Cardiac muscle cell (in vitro differentiated cells and primary cell): ENCODE measurements around the gene OR8B3. TPM values are rescaled to one million over a fixed set of nuclear protein-coding genes. Genes with fewer than 3 reads are reported as not detected.

Source experiments
- DNase-seq, 2 donors: peaks; one replicate each; pipeline versions ENCODE4 v3.0.0 to v3.0.0-alpha.2; 2010 to 2017; ENCODE audit warnings: low read depth in 1 of 2, low spot score in 1 of 2
- H3K27ac ChIP-seq: fragments of 200-600 bp; sonication (generic); 2 replicates; pipeline ENCODE4 v1.5.1; 2016
- H3K27me3 ChIP-seq: fragments of 200-600 bp; sonication (generic); 2 replicates; pipeline ENCODE4 v1.6.0; 2016; ENCODE audit warnings: control low read depth
- H3K36me3 ChIP-seq: fragments of 200-600 bp; sonication (generic); 2 replicates; pipeline ENCODE4 v1.5.1; 2016; ENCODE audit warnings: control low read depth
- H3K4me1 ChIP-seq: fragments of 200-600 bp; sonication (generic); 2 replicates; pipeline ENCODE4 v1.8.1; 2017; ENCODE audit warnings: low read depth, mild to moderate bottlenecking, mixed run types
- H3K4me3 ChIP-seq: fragments of 200-600 bp; sonication (generic); 2 replicates; pipeline ENCODE4 v1.5.1; 2016; ENCODE audit warnings: mild to moderate bottlenecking
- H3K9me3 ChIP-seq: fragments of 200-600 bp; sonication (generic); 2 replicates; pipeline ENCODE4 v1.5.1; 2017; ENCODE audit warnings: low read depth, mild to moderate bottlenecking, control low read depth
- polyA plus RNA-seq: library from polyadenylated mRNA; unstranded; fragments of >200 nt; fragmentation: Nextera tagmentation; extraction: Ambion mirVana; gene quantifications from 2 replicates; pipeline ENCODE4 v1.2.1, GENCODE V29; 2016
- total RNA-seq: library from RNA; depleted of rRNA; stranded (reverse); fragments of >200 nt; gene quantifications from 2 replicates; pipeline ENCODE4 v1.2.3, GENCODE V29; 2016
- TF ChIP-seq, protein P1 (sequence below): IDR thresholded peaks from 2 replicates; pipeline ENCODE4 v1.5.1; 2012; ENCODE audit warnings: low read depth, mild to moderate bottlenecking, low read length

The OR8B3 gene
- not detected in 2 replicates for total RNA-seq
- polyA plus RNA-seq = not detected in 2 replicates

- Histone ChIP-seq H3K9me3 (no peaks in the 10 kb centered on the region), H3K27ac (no peak within 1 kb of the TSS), H3K36me3 (no peaks in the 10 kb centered on the region), H3K4me3 (no peak within 1 kb of the TSS), H3K4me1 (no peaks in the 10 kb centered on the region), H3K27me3 (no peaks in the 10 kb centered on the region)
- DNase-seq = no peak
- TF ChIP-seq, protein P1, sequence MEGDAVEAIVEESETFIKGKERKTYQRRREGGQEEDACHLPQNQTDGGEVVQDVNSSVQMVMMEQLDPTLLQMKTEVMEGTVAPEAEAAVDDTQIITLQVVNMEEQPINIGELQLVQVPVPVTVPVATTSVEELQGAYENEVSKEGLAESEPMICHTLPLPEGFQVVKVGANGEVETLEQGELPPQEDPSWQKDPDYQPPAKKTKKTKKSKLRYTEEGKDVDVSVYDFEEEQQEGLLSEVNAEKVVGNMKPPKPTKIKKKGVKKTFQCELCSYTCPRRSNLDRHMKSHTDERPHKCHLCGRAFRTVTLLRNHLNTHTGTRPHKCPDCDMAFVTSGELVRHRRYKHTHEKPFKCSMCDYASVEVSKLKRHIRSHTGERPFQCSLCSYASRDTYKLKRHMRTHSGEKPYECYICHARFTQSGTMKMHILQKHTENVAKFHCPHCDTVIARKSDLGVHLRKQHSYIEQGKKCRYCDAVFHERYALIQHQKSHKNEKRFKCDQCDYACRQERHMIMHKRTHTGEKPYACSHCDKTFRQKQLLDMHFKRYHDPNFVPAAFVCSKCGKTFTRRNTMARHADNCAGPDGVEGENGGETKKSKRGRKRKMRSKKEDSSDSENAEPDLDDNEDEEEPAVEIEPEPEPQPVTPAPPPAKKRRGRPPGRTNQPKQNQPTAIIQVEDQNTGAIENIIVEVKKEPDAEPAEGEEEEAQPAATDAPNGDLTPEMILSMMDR = no peak
These were observed at the start of gene OR8B3 for GRCh38 chr11:124398924-124399323. Gene OR8B3 (minus strand): TSS chr11:124399024. CDS start chr11:124397351, 1,673 bp downstream.

DNA sequence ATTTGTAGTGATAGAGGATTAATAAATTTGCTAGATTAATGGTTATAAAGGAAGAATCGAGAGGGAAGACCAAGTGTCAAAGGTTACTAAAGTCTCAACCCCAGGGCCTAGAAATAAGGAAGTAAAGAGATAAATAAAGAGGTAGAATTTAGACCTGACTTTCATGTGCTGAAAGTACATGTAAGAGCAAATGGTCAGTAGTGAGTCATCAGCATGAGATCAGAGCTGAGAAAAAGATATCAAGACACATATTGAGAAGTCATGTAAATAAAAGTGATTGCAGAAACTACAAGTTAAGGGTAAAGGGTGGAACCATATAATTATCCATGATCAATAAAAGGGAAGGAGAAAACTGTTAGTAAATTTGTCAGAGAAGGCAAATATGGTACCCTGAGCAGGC lies 48.1 kb upstream of the OR8B3 start:
- Histone ChIP-seq H3K4me1 (no peaks in the 10 kb centered on the region), H3K27ac (no peak overlapping the region), H3K27me3 (no peaks in the 10 kb centered on the region), H3K9me3 (no peaks in the 10 kb centered on the region), H3K4me3 (no peak overlapping the region), H3K36me3 (no peaks in the 10 kb centered on the region)
- TF ChIP-seq, protein P1 = no peak
- peak in 1 of 2 donors; percentile 8 for DNase-seq

DNA sequence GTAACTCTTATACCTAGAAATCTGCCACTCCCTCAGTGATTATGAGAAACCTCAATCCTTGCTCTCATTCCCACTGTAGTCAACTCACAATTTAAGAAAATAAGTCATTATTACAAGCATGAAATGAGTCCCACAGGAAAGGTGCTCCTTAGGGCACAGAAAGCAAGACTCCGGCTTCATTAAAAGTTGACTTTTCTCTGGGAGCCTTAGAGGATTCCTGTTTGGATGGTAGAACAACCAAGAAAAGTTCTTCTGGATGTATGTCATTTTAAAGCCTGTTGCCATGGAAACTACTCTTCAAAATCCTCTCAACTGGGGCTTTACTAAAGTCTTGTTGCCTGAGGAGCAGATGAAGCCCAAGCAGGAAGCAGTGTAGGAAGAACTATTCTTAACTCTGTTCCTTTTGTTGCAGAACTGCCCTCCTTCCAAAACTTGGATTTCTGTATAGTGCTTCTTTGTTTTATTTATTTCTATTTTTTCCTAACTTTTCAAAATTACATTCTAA lies 46.9 kb upstream of the OR8B3 start, which contains the start of gene OR8B8:
TSS of gene OR8B8 (minus strand) at position 51 of the 505 bp plus-strand sequence. CDS start 4,611 bp downstream, outside the sequence.
- Histone ChIP-seq H3K4me3 (no peak within 1 kb of the TSS), H3K4me1 (no peaks in the 10 kb centered on the region), H3K27ac (no peak within 1 kb of the TSS), H3K36me3 (no peaks in the 10 kb centered on the region), H3K9me3 (no peaks in the 10 kb centered on the region), H3K27me3 (no peaks in the 10 kb centered on the region)
- DNase-seq = no peak
- TF ChIP-seq, protein P1 = no peak

DNA sequence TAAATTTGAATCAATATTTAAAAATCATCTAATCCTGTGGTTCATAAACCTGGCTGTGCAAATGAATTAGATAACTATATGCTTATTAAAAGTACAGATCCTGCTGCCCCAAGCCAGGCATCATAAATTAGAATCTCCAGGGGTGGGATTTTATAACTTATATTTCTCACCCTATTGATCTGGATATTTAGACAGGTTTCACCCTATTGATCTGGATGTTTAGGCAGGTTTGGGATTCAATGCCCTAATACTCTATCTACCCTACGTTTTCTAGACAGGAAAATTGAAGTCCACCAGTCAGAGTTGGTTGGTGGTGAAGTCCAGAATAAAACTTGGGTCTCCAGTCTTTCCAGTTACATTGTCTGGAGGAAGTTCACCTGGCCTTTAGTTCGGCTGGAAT lies 44.0 kb upstream of the OR8B3 start:
- no peaks in the 10 kb centered on the region for H3K36me3 ChIP-seq
- H3K9me3 ChIP-seq = no peaks in the 10 kb centered on the region
- DNase-seq = no peak
- H3K27ac ChIP-seq = no peak overlapping the region
- no peak overlapping the region for H3K4me3 ChIP-seq
- no peaks in the 10 kb centered on the region for H3K27me3 ChIP-seq
- TF ChIP-seq, protein P1 = no peak
- no peaks in the 10 kb centered on the region for H3K4me1 ChIP-seq

DNA sequence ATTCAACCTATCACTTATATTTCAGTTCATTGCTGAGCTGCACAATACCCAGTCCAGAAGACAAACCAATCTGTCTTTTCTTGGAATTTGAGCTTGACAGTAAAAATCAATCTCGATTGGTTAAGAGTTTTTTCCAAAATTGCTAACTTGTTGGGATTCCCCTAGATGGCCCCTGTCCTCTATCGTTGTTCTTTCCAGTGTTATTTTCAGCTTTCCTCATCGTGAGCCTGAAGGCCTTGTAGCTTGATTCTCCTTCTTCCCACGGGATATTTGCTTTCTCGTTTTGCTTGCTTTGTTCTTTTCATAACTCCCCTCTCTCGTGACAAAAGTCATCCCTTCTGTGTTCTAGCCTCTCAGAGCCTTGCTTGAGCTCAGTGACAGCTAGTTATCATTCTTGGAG lies 43.6 kb upstream of the OR8B3 start:
- no peaks in the 10 kb centered on the region for H3K36me3 ChIP-seq
- H3K4me1 ChIP-seq = no peaks in the 10 kb centered on the region
- DNase-seq = peak in 1 of 2 donors; percentile 63
- no peaks in the 10 kb centered on the region for H3K9me3 ChIP-seq
- H3K27me3 ChIP-seq = no peaks in the 10 kb centered on the region
- H3K4me3 ChIP-seq = no peak overlapping the region
- TF ChIP-seq, protein P1 = peak; percentile 35
- no peak overlapping the region for H3K27ac ChIP-seq

GRCh38 chr11:124441519-124441918 lies 42.7 kb upstream of the OR8B3 start:
- H3K9me3 ChIP-seq = no peaks in the 10 kb centered on the region
- H3K27ac ChIP-seq = no peak overlapping the region
- TF ChIP-seq, protein P1 = no peak
- no peak for DNase-seq
- H3K4me3 ChIP-seq = no peak overlapping the region
- no peaks in the 10 kb centered on the region for H3K36me3 ChIP-seq
- no peaks in the 10 kb centered on the region for H3K27me3 ChIP-seq
- H3K4me1 ChIP-seq = no peaks in the 10 kb centered on the region
